A549 (cell line): ENCODE results near the gene NSMF. TPM values are rescaled to one million over a fixed set of nuclear protein-coding genes. Genes with fewer than 3 reads are reported as not detected.

Experiments
- ATAC-seq, 2 experiments: fragments of 200-7000 bp in 1 of 2; fragments of >200 bp in 1 of 2; cut with Nextera tagmentation in 1 of 2; cut with Tn5 transposase in 1 of 2; 3 replicates each; pipeline versions ENCODE4 v1.8.0 to v1.9.1; 2018 to 2020; ENCODE audit warnings: mild to moderate bottlenecking in 1 of 2, moderate library complexity in 1 of 2
- CTCF ChIA-PET: fragments of 300-600 bp; sonication (Branson Sonifier 250); formaldehyde crosslinking; extraction: SDS; loops from one replicate; lab custom pipeline; 2021; ENCODE audit warnings: antibody characterized with exemption, inconsistent platforms; lab: Yijun Ruan, JAX
- POLR2A ChIA-PET: fragments of 350-600 bp; formaldehyde crosslinking; extraction: SDS; loops from one replicate; lab custom pipeline; 2021; ENCODE audit warnings: antibody characterized with exemption, inconsistent platforms; lab: Yijun Ruan, JAX
- DNase-seq, 2 experiments: peaks; one replicate each; pipeline versions ENCODE4 v3.0.0 to v3.0.0-alpha.2; 2011 to 2016; ENCODE audit warnings: low read depth in 1 of 2, low spot score in 1 of 2
- FAIRE-seq: peaks from 2 replicates; lab custom pipeline; 2011; peaks lifted over from hg19 to GRCh38; lab: Jason Lieb, UNC
- H3K27ac ChIP-seq, 2 experiments: fragments of >200 bp; sonication (Bioruptor Twin); formaldehyde crosslinking; 3 replicates each; pipeline ENCODE4 v1.5.1; 2016 to 2017
- H3K4me1 ChIP-seq: fragments of >200 bp; sonication (Bioruptor Twin); formaldehyde crosslinking; 3 replicates; pipeline ENCODE4 v1.6.1; 2016
- H3K4me2 ChIP-seq: fragments of >200 bp; sonication (Bioruptor Twin); formaldehyde crosslinking; 3 replicates; pipeline ENCODE4 v1.6.1; 2016
- H3K4me3 ChIP-seq: fragments of >200 bp; sonication (Bioruptor Twin); formaldehyde crosslinking; 3 replicates; pipeline ENCODE4 v1.5.1; 2016
- H3K9me3 ChIP-seq: fragments of >200 bp; sonication (Bioruptor Twin); formaldehyde crosslinking; 3 replicates; pipeline ENCODE4 v1.6.1; 2016
- ESRRA ChIP-seq: fragments of 150-350 bp; IDR thresholded peaks from 2 replicates; pipeline ENCODE4 v1.6.1; 2014; ENCODE audit warnings: mild to moderate bottlenecking, low read length, borderline replicate concordance
- FOXS1 ChIP-seq: fragments of 250-450 bp; sonication (Bioruptor Pico); IDR thresholded peaks from 2 replicates; pipeline ENCODE4 v1.5.0; 2020; ENCODE audit warnings: mild to moderate bottlenecking, moderate library complexity
- HEYL ChIP-seq: fragments of 250-450 bp; sonication (Bioruptor Pico); IDR thresholded peaks from 2 replicates; pipeline ENCODE4 v1.8.0; 2021; ENCODE audit warnings: mild to moderate bottlenecking, moderate library complexity
- HOXA7 ChIP-seq: fragments of 250-450 bp; sonication (Bioruptor Pico); IDR thresholded peaks from 2 replicates; pipeline ENCODE4 v1.5.0; 2020; ENCODE audit warnings: mild to moderate bottlenecking, moderate library complexity
- HOXB13 ChIP-seq: fragments of 250-450 bp; sonication (Bioruptor Pico); IDR thresholded peaks from 2 replicates; pipeline ENCODE4 v1.5.0; 2020; ENCODE audit warnings: low read depth, mild to moderate bottlenecking, moderate library complexity
- HOXB5 ChIP-seq: fragments of 250-450 bp; sonication (Bioruptor Pico); IDR thresholded peaks from 2 replicates; pipeline ENCODE4 v1.5.0; 2020; ENCODE audit warnings: mild to moderate bottlenecking, moderate library complexity
- JUNB ChIP-seq: fragments of >200 bp; sonication (Bioruptor Twin); formaldehyde crosslinking; IDR thresholded peaks from 2 replicates; pipeline ENCODE4 v1.6.1; 2016
- MAZ ChIP-seq: fragments of 150-350 bp; IDR thresholded peaks from 2 replicates; pipeline ENCODE4 v1.6.1; 2014; ENCODE audit warnings: antibody characterized with exemption, low read depth, low read length, borderline replicate concordance
- PHF8 ChIP-seq: fragments of 200-600 bp; sonication (generic); IDR thresholded peaks from 2 replicates; pipeline ENCODE4 v1.6.1; 2016; ENCODE audit warnings: low read depth, mild to moderate bottlenecking, antibody characterized with exemption, moderate library complexity, borderline replicate concordance
- RCOR1 ChIP-seq: fragments of 150-350 bp; IDR thresholded peaks from 2 replicates; pipeline ENCODE4 v1.6.1; 2014; ENCODE audit warnings: antibody characterized with exemption, low read length, low read depth
- SMC3 ChIP-seq: fragments of >200 bp; sonication (Bioruptor Twin); formaldehyde crosslinking; IDR thresholded peaks from 3 replicates; pipeline ENCODE4 v1.6.1; 2018; ENCODE audit warnings: inconsistent platforms
- TP53 ChIP-seq: fragments of 250-450 bp; sonication (Bioruptor Pico); IDR thresholded peaks from 2 replicates; pipeline ENCODE4 v1.5.0; 2021; ENCODE audit warnings: mild to moderate bottlenecking, moderate library complexity
- ZFP36 ChIP-seq: fragments of 450-650 bp; IDR thresholded peaks from 2 replicates; pipeline ENCODE4 v1.6.1; 2014; ENCODE audit warnings: borderline replicate concordance; ENCODE audit not compliant: partially characterized antibody
- ZNF302 ChIP-seq: fragments of 250-450 bp; sonication (Bioruptor Pico); IDR thresholded peaks from 2 replicates; pipeline ENCODE4 v1.9.0; 2021; ENCODE audit warnings: inconsistent platforms, mild to moderate bottlenecking, moderate library complexity
- WGBS: methylation state at CpG from one replicate; pipeline ENCODE4 v1.1.6; 2017; ENCODE audit errors: missing lambda C conversion rate; 5-methylcytosine and 5-hydroxymethylcytosine counted together
- polyA plus RNA-seq, 4 experiments: library from polyadenylated mRNA; depleted of rRNA in 3 of 4; stranded (reverse); fragments of >200 nt; fragmentation: RNase III in 1 of 4; extraction: RNeasy Plus Mini Kit Qiagen cat#74134 plus additional on column Dnase treatment in 1 of 4; gene quantifications; 2 replicates in 3 of 4; 3 replicates in 1 of 4; pipeline ENCODE4 v1.2.3, GENCODE V29; 2011 to 2017
- TF ChIP-seq, protein P1 (sequence below): fragments of >200 bp; sonication (Bioruptor Twin); formaldehyde crosslinking; IDR thresholded peaks from 3 replicates; pipeline ENCODE4 v1.6.1; 2016
- TF ChIP-seq, protein P2 (sequence below): IDR thresholded peaks from 2 replicates; pipeline ENCODE4 v1.6.1; 2012
- TF ChIP-seq, protein P3 (sequence below): fragments of 250-450 bp; sonication (Bioruptor Pico); IDR thresholded peaks from 2 replicates; pipeline ENCODE4 v1.5.0; 2021; ENCODE audit warnings: mild to moderate bottlenecking, moderate library complexity, borderline replicate concordance
- TF ChIP-seq, protein P4 (sequence below): fragments of >200 bp; sonication (Bioruptor Twin); formaldehyde crosslinking; IDR thresholded peaks from 2 replicates; pipeline ENCODE4 v1.6.1; 2016
- TF ChIP-seq, protein P5 (sequence below): fragments of 450-650 bp; IDR thresholded peaks from 2 replicates; pipeline ENCODE4 v1.6.1; 2014; ENCODE audit warnings: antibody characterized with exemption

The NSMF gene
- polyA plus RNA-seq, 2 of the 4 experiments (the other 2 are of a cell fraction): 16.0 to 29.2 TPM

DNA sequence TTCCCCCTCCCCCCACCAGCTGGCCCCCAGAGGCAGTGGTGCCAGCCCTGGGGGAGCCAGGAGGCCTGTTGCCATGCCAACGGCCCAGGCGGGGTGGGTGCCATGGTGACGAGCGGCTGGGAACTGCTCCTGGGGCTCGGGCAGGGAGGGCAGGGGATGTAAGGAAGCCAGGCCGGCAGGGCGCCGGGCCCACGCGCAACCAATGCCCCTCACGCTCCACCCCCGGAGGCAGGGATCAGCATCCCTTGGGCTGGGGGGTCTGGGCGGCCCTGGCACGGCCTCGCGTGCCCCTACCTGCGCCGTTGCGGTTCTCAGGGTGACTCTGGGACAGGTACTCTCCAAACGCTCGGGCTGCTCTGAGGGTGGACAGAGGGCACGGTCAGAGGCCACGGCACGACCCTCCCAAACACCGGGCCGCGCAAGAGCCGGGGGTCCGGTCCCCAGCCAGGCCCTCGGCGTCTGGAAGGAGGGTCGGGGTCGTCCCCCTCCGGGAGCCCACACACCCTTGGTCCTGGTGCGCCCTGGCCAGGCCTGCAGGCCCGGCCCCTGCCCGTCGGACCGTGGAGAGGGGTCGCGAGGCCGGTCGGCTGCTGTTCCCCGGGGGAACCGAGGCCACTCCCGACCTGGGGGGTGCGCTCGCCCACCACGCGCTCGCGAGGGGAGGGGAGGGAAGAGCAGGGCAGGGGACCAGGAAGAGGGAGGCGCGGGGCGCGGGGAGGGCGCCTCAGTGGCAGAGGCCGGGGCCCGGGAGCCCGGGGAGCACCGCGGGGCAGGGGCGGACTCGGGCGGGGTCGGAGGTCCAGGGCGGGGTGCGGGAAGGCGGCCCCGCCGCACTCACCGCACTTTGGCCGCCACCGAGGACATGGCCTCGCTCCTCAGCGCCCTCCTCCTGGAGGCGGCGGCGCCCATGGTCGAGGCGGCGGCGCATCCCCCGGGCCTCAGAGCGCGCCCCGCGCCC is 661 bp downstream of the NSMF start:
- H3K4me2 ChIP-seq: peak overlapping the region; percentile 99
- FAIRE-seq: no peak
- H3K4me3 ChIP-seq: peak overlapping the region; percentile 83
- ChIA-PET CTCF (interaction anchor here (1.4 to 5.8 kb wide), 2 partner anchors 13 to 14 kb away, joined by 3 to 35 read pairs; no protein-coding TSS in a partner anchor), POLR2A (interaction anchor here (1.0 kb wide), 4 partner anchors 14 to 157 kb away, joined by 3 to 7 read pairs (median 4); partner anchors contain the start of genes EXD3, NOXA1 and NRARP)
- DNase-seq: no peak
- H3K4me1 ChIP-seq: peaks cover 38% of the 10 kb centered on the region
- no peaks in the 10 kb centered on the region for H3K9me3 ChIP-seq
- peak overlapping the region; percentile 89 to 93 for H3K27ac ChIP-seq
- peak; percentile 1 to 19; a peak in 4 of 6 replicates for ATAC-seq
- WGBS: 62% methylated on average over 22 of the region's 88 CpGs
- TF ChIP-seq PHF8 (no peak), MAZ (no peak), HOXB5 (CRISPR knock-in tag) (no peak), ESRRA (no peak), RCOR1 (no peak), HOXA7 (CRISPR knock-in tag) (no peak), ZNF302 (no peak), JUNB (no peak), TP53 (CRISPR knock-in tag) (no peak), SMC3 (no peak; the same call in 2 of the 3 replicates), ZFP36 (no peak), FOXS1 (CRISPR knock-in tag) (no peak), HEYL (CRISPR knock-in tag) (no peak), HOXB13 (no peak)
- TF ChIP-seq, protein P1, sequence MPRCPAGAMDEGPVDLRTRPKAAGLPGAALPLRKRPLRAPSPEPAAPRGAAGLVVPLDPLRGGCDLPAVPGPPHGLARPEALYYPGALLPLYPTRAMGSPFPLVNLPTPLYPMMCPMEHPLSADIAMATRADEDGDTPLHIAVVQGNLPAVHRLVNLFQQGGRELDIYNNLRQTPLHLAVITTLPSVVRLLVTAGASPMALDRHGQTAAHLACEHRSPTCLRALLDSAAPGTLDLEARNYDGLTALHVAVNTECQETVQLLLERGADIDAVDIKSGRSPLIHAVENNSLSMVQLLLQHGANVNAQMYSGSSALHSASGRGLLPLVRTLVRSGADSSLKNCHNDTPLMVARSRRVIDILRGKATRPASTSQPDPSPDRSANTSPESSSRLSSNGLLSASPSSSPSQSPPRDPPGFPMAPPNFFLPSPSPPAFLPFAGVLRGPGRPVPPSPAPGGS: no peak
- TF ChIP-seq, protein P2, sequence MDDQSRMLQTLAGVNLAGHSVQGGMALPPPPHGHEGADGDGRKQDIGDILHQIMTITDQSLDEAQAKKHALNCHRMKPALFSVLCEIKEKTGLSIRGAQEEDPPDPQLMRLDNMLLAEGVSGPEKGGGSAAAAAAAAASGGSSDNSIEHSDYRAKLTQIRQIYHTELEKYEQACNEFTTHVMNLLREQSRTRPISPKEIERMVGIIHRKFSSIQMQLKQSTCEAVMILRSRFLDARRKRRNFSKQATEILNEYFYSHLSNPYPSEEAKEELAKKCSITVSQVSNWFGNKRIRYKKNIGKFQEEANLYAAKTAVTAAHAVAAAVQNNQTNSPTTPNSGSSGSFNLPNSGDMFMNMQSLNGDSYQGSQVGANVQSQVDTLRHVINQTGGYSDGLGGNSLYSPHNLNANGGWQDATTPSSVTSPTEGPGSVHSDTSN: no peak
- TF ChIP-seq, protein P3, sequence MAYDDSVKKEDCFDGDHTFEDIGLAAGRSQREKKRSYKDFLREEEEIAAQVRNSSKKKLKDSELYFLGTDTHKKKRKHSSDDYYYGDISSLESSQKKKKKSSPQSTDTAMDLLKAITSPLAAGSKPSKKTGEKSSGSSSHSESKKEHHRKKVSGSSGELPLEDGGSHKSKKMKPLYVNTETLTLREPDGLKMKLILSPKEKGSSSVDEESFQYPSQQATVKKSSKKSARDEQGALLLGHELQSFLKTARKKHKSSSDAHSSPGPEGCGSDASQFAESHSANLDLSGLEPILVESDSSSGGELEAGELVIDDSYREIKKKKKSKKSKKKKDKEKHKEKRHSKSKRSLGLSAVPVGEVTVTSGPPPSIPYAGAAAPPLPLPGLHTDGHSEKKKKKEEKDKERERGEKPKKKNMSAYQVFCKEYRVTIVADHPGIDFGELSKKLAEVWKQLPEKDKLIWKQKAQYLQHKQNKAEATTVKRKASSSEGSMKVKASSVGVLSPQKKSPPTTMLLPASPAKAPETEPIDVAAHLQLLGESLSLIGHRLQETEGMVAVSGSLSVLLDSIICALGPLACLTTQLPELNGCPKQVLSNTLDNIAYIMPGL (CRISPR knock-in tag): no peak
- TF ChIP-seq, protein P4, sequence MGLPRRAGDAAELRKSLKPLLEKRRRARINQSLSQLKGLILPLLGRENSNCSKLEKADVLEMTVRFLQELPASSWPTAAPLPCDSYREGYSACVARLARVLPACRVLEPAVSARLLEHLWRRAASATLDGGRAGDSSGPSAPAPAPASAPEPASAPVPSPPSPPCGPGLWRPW: no peak
- TF ChIP-seq, protein P5, sequence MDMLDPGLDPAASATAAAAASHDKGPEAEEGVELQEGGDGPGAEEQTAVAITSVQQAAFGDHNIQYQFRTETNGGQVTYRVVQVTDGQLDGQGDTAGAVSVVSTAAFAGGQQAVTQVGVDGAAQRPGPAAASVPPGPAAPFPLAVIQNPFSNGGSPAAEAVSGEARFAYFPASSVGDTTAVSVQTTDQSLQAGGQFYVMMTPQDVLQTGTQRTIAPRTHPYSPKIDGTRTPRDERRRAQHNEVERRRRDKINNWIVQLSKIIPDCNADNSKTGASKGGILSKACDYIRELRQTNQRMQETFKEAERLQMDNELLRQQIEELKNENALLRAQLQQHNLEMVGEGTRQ: no peak
